Caki2 (cell line): ENCODE results near the gene POLE. TPM values are rescaled to one million over a fixed set of nuclear protein-coding genes. Genes with fewer than 3 reads are reported as not detected.

ENCODE experiments used
- DNase-seq: peaks from one replicate; pipeline ENCODE4 v3.0.0-alpha.2; 2015; ENCODE audit warnings: low read depth
- in situ Hi-C: cut with HindIII; loops from 2 replicates; pipeline ENCODE4 v1.10.0; 2016; ENCODE audit warnings: low sequenced_read_pairs, low pct_unique_long_range_greater_than_20kb, mixed read lengths
- total RNA-seq: library from RNA; depleted of rRNA; stranded (reverse); fragments of >200 nt; shearing (Covaris generic); gene quantifications from 2 replicates; pipeline ENCODE4 v1.2.3, GENCODE V29; 2014; ENCODE audit warnings: low replicate concordance; rRNA removed

The POLE gene, protein sequence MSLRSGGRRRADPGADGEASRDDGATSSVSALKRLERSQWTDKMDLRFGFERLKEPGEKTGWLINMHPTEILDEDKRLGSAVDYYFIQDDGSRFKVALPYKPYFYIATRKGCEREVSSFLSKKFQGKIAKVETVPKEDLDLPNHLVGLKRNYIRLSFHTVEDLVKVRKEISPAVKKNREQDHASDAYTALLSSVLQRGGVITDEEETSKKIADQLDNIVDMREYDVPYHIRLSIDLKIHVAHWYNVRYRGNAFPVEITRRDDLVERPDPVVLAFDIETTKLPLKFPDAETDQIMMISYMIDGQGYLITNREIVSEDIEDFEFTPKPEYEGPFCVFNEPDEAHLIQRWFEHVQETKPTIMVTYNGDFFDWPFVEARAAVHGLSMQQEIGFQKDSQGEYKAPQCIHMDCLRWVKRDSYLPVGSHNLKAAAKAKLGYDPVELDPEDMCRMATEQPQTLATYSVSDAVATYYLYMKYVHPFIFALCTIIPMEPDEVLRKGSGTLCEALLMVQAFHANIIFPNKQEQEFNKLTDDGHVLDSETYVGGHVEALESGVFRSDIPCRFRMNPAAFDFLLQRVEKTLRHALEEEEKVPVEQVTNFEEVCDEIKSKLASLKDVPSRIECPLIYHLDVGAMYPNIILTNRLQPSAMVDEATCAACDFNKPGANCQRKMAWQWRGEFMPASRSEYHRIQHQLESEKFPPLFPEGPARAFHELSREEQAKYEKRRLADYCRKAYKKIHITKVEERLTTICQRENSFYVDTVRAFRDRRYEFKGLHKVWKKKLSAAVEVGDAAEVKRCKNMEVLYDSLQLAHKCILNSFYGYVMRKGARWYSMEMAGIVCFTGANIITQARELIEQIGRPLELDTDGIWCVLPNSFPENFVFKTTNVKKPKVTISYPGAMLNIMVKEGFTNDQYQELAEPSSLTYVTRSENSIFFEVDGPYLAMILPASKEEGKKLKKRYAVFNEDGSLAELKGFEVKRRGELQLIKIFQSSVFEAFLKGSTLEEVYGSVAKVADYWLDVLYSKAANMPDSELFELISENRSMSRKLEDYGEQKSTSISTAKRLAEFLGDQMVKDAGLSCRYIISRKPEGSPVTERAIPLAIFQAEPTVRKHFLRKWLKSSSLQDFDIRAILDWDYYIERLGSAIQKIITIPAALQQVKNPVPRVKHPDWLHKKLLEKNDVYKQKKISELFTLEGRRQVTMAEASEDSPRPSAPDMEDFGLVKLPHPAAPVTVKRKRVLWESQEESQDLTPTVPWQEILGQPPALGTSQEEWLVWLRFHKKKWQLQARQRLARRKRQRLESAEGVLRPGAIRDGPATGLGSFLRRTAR (N-terminal part only)
- total RNA-seq, result 10.3 and 35.4 TPM in 2 replicates

DNA sequence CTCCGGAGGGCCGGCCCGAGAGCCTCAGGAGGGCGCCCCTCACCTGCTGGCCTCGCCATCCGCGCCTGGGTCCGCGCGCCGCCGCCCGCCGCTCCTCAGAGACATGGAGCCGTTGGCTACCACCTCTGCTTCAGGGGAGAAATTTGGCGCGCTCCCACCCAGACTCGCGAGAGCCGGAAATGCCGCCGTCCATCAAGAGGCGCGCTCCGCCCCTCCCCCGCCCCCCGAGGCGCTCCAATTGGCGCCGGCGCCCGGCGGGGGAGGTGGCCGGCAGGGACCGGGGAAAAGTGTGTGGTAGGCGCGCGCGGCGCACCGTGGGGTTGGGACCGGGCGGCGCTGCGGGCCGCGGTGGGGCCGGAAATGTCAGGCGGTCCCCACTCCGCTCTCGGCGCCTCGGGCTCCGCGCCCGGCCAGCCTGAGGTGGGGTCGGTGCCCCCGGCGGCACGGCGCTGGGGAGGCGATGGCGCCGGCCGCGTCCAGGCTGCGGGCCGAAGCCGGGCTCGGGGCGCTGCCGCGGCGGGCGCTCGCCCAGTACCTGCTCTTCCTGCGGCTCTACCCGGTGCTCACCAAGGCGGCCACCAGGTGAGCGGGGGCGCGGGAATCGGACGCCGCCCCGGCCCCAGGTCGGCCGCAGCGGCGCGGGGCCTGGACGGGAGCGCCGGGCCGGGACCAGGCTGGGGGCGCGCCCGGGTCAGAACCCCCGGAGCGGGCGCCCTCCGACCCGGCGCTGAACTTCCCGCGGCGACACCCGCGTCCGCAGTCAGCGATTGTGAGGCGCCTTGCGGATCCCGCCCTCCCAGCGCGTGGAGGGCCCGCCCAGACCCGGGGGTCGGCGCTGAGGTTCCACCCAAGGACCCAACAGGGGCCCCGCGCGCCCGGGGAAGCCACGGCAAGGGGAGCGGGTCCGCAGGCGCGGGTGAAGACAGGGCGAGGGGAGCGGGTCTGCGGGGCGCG, at the start of gene POLE, which contains the start of gene PXMP2:
TSS of gene POLE (minus strand) at position 132 of the 954 bp plus-strand sequence. CDS start at position 105, 27 bp downstream.
TSS of gene PXMP2 (plus strand) at position 377 of the 954 bp plus-strand sequence. CDS start at position 461, 84 bp downstream.
- in situ Hi-C loops, result no loop called here
- peak; percentile 98 for DNase-seq

DNA sequence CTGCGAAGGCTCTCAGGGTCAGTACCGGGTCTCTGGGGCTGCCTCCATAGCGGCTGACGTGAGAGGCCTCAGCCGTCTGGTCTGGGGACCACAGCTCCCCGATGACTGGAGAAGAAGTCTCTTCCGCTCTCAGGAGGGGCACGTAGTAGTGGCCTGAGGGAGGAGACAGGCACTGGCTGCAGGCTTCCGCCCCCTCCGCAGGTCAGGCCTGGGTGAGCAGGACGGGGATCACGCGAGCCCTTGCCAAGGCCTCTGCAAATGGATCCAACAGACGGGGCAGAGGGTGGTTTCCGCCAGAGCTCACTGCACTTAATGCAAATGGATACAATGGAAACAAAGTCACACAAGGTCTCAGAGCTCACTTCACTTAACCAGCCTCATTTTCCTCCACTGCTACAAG, 49.8 kb upstream of the POLE start:
- DNase-seq, result no peak
- in situ Hi-C loops, result no loop called here

DNA sequence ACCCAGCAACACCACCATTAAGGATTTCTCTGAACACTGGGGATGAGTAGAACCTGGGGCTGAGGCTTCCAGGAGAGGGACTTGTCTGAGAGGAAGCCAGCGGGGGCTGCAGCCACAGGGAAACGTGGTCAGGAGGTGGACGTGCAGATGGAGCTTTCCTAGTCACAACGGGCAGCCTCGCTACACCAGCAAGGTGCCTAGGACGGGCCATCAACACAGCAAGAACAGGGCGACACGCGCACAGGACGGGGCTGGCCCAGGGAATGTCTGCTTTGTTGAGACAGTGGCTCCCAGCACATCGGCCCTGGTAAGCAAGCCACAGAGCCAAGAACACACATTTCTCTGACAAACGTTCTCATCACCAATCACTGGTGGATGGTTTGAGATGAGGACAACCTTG, 49.2 kb upstream of the POLE start:
- DNase-seq, result no peak
- in situ Hi-C loops, result no loop called here

DNA sequence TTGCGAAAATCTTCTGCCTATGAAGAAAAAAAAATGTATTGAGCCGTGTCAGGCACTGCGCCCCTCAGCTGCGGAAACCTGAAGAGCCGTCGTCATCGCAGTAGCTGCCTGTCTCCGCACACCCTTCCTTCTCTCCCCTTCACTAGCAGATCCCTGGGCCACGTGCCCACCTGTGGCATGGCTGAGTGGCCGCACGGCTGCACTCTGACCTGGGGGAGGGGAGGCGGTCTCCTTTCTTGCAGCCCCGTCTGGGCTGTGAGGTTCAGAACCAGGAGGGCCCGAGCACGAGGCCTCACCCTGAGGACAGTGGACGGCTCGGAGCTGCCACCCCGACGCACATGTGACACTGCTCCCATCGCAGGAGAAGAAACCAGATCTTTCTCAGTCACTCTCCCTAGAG, 48.4 kb upstream of the POLE start:
- no peak for DNase-seq
- in situ Hi-C loops, result no loop called here

DNA sequence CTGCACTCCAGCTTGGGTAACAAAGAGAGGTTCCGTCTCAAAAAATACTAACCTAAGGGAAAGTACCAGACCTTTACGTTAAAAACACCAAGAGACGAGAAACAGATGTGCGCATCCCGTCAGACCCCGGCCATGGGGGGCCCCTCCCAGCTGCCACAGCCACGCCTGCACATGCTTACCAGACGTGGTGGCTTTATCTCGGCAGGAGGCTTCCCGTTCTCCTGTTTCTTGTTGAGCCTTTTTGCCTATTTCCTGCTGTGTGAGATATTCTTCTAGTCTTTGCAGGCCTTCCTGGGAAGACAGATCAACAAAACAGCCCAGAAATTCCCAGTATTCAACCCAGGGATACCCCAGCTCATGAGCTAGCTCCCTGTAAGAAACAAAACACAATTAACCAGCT, 47.1 kb upstream of the POLE start:
- in situ Hi-C loops, result no loop called here
- no peak for DNase-seq

DNA sequence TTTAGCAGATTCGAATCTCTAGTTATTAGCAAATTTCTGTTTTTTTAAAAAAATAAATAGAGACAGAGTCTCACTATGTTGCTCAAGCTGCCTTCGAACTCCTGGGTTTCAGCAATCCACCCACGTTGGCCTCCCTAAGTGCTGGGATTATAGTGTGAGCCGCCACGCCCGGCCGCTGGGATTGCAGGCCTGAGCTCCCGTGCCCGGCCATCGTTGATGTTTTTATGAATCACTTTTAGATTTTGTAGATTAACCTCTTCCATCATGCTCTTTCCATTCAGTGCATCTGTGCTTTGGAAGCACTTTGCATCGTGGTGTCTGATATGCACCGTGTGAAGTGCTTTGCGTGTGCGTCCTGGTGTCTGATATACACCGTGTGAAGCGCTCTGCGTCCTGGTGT, 44.4 kb upstream of the POLE start:
- no peak for DNase-seq
- in situ Hi-C loops, result no loop called here

DNA sequence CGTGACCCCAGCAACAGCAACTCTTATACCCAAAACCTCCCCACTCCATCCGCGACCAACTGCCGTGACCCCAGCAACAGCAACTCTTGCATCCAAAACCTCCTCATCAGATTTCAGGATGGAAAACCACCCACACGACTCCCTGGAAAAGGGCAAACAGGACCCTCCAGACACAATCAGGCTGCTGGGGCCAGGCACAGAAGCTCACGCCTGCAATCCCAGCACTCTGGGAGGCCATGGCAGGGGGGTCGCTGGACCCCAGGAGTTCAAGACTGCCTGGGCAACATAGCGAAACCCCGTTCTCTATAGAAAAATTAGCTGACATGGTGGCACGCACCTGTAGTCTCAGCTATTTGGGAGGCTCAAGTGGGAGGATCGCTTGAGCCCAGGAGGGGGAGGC, 43.2 kb upstream of the POLE start:
- in situ Hi-C loops, result no loop called here
- no peak for DNase-seq

DNA sequence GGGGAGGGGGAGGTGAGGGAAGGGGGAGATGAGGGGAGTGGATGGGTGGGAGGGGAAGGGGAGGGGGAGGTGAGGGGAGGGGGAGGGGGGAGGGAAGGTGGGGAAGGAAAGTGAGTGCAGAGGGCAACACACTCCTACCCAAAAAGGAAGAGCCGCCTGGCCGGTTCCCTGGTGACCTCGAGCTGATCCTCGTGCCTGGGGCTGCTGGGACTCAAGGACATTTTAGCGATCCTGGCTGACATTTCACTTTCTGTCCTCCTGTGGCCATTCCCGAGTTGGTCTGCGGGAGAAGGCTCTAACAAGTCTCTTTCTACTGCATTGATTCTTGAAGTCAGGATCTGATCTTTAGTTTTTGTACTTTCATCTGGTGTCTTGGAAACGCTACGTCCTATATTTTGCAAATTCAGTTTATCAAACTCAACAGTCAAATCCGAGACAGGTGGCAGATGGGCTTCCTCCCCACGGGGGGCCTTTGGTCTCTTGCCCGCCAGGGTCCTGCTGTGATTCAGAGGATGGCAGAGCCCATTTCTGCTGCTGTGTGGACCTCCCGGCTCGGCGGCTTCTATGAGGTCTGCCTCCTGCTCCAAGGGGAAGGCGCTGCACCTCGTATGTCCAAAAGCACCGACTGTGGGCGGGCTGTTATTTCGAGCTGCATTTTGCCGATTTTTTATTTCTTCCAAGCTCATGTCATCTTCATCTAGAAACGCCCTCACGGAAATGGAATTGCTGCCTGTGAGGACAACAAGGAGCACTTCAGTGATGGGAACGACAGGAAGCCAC, 42.6 kb upstream of the POLE start:
- in situ Hi-C loops, result no loop called here
- DNase-seq, result no peak

DNA sequence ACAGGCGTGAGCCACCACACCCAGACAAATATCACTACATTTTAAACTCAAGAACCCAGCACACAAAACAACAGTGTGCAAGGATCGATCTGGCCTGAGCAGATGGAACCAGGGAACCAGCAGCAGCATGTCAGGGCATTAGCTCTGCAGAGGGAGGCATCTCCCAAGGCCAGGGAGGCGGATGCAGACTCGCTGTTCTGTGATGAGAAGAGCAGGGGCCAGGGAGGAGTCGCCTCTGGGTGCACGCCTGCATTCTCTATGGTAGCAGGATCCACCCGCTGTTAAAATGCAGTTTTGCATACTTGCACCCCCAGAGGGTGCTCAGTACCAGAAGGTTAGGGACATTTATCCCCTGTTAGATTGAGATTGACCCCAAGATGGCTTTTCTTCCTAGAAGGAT, 41.4 kb upstream of the POLE start:
- in situ Hi-C loops, result no loop called here

DNA sequence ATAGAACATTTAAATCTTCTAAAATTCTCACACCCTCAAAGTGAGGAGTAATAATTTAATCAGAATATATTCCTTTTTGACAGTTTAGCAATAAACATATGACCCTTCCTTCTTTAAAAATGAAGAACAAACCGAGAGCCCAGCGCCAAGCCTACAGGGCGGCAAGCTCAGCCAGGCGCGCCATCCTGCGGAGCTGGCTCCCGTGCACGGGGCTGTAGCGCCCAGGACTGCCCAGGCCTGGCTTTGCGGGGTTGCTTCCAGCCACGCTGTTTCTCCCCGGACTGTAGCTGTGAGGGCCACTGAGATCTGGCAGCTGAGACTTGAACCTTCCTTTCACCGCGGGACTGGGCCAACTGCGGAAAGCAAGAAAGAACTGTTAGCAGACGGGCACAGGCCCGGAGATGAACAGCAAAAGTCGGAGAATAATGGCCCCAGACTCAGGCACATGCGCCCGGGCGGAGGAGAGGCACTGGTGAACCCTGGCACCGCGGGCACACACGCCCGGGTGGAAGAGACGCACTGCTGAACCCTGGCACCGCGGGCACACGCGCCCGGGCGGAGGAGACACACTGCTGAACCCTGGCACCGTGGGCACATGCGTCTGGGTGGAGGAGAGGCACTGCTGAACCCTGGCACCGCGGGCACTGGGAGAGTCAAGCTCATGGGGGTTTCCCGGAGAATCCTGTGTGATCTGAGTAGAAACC, 40.1 kb upstream of the POLE start:
- in situ Hi-C loops, result no loop called here
- no peak for DNase-seq

More for the DNA sequence above, 41.4 kb upstream of the POLE start:
- no peak for DNase-seq

DNA sequence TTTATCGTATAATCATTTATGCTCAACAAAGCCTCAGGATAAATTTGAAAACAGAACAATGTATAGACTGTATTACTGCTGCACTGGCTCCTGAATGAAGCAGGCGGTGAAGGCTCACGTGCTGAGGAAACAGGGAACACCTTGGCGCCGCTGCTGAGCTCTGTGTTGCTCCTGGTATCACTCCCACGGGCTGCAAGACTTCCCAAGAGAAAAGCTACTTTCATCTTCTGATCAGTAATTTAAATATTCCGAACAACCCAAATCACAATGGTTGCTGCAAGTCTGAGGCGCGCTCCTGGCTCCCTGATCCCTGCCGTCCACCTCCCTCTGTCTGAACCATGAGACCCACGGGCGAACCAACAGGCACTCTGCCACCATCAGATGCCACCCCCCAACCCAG, 39.2 kb upstream of the POLE start:
- in situ Hi-C loops, result no loop called here
- no peak for DNase-seq

DNA sequence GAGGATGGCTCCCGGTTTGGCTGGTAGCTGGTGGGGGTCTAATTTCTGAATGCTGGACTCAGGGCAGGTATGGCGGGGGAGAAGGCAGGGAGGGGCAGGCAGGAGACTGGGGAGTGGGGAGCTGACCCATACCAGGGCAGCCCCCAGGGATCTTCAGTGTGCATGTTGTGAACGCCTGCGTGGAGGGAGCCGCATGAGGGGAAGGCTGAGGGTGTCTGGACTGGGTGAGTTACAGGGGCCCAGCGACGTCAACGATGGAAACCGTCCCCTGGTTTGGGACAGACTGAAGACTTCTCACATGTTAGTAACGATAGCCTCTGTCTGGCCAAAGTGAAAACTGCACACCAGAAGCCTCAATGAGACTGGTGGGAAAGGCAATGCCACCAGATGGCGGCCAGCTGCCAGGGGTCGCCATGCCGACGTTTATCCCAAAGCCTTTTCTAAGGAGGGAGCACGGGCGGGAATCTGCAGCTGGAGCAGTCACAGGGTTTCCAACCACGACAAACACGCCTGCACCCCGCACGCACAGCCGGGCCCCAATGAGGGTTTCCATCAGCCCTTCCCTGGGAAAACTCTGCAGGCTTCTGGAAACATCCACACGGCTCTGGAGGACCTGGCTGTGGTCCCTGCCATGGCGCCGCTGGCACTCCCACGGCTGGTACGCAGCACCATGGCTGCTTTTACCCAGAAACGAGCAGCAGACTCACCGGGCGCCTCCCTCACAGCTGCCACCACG, 37.5 kb upstream of the POLE start:
- DNase-seq, result no peak
- in situ Hi-C loops, result no loop called here

DNA sequence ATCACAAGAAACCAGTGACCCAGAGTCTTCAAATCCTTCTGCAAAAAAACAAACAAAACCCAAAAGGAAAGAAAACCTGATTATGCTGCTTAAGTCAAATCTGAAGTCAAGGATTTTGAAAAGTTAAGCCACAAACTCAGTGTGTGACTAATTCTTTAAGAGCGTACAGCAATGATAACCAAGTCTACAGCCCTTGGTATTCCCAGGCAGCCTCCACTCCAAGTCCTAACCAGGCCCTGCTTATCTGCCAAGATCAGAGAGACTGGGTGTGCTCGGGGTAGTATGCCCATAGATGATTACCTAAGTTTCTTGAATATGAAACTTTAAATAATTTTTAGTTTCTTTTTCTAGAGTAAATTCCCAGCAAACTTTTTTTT, 36.6 kb upstream of the POLE start:
- in situ Hi-C loops, result no loop called here

DNA sequence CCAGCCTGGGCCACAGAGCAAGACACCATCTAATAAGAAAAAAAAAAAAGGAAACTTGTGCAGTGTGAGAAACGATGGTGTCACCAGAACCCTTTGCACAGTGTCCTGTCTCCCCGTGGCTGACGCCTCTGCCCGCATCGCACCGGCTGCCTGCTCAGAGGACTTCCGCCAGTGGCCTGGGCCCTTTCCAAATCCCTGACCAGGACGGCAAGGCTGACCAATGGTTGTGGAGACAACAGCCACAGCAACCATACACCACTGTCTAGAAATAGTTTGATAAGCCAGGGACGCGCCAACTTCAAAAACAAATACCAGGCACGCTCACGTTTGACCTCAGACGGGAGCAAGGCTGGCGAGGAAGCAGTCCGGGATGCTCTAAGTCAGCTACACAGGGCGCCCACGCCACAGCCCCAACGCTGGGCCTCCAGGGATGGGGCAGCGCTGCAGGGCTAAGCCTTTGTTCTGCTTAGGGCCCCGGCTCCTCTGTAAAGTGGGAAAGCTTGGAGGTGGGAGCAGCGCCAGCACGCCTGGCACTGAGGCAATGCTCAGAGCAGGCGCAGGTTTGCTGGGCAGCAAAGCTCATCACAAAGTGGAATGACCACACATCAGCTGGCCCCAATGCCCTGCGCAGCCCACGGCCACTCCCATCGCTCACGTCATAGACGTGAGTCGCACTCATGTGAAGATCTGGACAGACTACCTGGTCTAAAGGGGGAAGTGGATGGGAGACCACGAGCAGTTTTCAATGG, 36.0 kb upstream of the POLE start:
- peak; percentile 38 for DNase-seq

More for the DNA sequence above, 36.6 kb upstream of the POLE start:
- DNase-seq, result no peak

More for the DNA sequence above, 36.0 kb upstream of the POLE start:
- in situ Hi-C loops, result no loop called here
